DND-41 (cell line): ENCODE results near the gene MOCOS.

ENCODE experiments used
- ATAC-seq: fragments of 200-7000 bp; cut with Tn5 transposase; 3 replicates; pipeline ENCODE4 v1.9.1; 2021; ENCODE audit warnings: low read depth; ENCODE audit not compliant: insufficient read depth
- DNase-seq: peaks from one replicate; pipeline ENCODE4 v3.0.0-alpha.2; 2020
- H2AFZ ChIP-seq: 2 replicates; pipeline ENCODE4 v1.6.0; 2012; ENCODE audit warnings: low read depth, low read length
- H3K27ac ChIP-seq: 2 replicates; pipeline ENCODE4 v1.5.1; 2012; ENCODE audit warnings: low read length, inconsistent platforms
- H3K27me3 ChIP-seq: fragments of 200-600 bp; sonication (generic); 2 replicates; pipeline ENCODE4 v1.6.0; 2012; ENCODE audit warnings: low read length, mild to moderate bottlenecking, inconsistent platforms; ENCODE audit not compliant: insufficient read depth, poor library complexity
- H3K36me3 ChIP-seq: 2 replicates; pipeline ENCODE4 v1.5.1; 2012; ENCODE audit warnings: low read length, inconsistent platforms; ENCODE audit not compliant: insufficient read depth
- H3K4me1 ChIP-seq: 2 replicates; pipeline ENCODE4 v1.5.1; 2012; ENCODE audit warnings: mild to moderate bottlenecking, low read length; ENCODE audit not compliant: insufficient read depth
- H3K4me2 ChIP-seq: 2 replicates; pipeline ENCODE4 v1.6.0; 2012; ENCODE audit warnings: mild to moderate bottlenecking, moderate library complexity, low read length, inconsistent platforms; ENCODE audit not compliant: insufficient read depth
- H3K4me3 ChIP-seq, 2 experiments: fragments of 200-600 bp in 1 of 2; shearing (Covaris generic) in 1 of 2; 2 replicates each; pipeline ENCODE4 v1.5.1; 2012 to 2016; ENCODE audit warnings: inconsistent platforms in 2 of 2, low read length in 2 of 2, mild to moderate bottlenecking in 2 of 2, low read depth in 1 of 2, moderate library complexity in 1 of 2
- H3K79me2 ChIP-seq: 2 replicates; pipeline ENCODE4 v1.6.0; 2012; ENCODE audit warnings: low read length, inconsistent platforms; ENCODE audit not compliant: insufficient read depth
- H3K9ac ChIP-seq: 2 replicates; pipeline ENCODE4 v1.6.0; 2012; ENCODE audit warnings: low read depth, mild to moderate bottlenecking, inconsistent platforms, low read length, moderate library complexity
- H3K9me3 ChIP-seq: 2 replicates; pipeline ENCODE4 v1.5.1; 2012; ENCODE audit warnings: low read length, moderate library complexity, mild to moderate bottlenecking, inconsistent platforms; ENCODE audit not compliant: insufficient read depth, severe bottlenecking
- H4K20me1 ChIP-seq: 2 replicates; pipeline ENCODE4 v1.6.0; 2012; ENCODE audit warnings: low read length; ENCODE audit not compliant: insufficient read depth
- EZH2 ChIP-seq: IDR thresholded peaks from 3 replicates; pipeline ENCODE4 v1.6.1; 2012; ENCODE audit warnings: borderline replicate concordance, low read depth, mild to moderate bottlenecking, moderate library complexity, low read length, inconsistent platforms; ENCODE audit not compliant: severe bottlenecking
- TF ChIP-seq, protein P1 (sequence below): IDR thresholded peaks from 2 replicates; pipeline ENCODE4 v1.5.1; 2012; ENCODE audit warnings: borderline replicate concordance, low read length, moderate library complexity, mild to moderate bottlenecking; ENCODE audit not compliant: poor library complexity, severe bottlenecking; ENCODE audit errors: extremely low read depth

MOCOS gene

GRCh38 chr18:36185901-36186460, 1.3 kb upstream of the MOCOS start:
- H3K27ac ChIP-seq, result no peak overlapping the region
- no peaks in the 10 kb centered on the region for H3K36me3 ChIP-seq
- ATAC-seq, result no peak
- no peaks in the 10 kb centered on the region for H4K20me1 ChIP-seq
- no peaks in the 10 kb centered on the region for H3K79me2 ChIP-seq
- H3K4me2 ChIP-seq, result no peak overlapping the region
- no peak overlapping the region for H3K4me3 ChIP-seq
- no peak for DNase-seq
- no peaks in the 10 kb centered on the region for H3K4me1 ChIP-seq
- no peaks in the 10 kb centered on the region for H3K27me3 ChIP-seq
- TF ChIP-seq, protein P1, sequence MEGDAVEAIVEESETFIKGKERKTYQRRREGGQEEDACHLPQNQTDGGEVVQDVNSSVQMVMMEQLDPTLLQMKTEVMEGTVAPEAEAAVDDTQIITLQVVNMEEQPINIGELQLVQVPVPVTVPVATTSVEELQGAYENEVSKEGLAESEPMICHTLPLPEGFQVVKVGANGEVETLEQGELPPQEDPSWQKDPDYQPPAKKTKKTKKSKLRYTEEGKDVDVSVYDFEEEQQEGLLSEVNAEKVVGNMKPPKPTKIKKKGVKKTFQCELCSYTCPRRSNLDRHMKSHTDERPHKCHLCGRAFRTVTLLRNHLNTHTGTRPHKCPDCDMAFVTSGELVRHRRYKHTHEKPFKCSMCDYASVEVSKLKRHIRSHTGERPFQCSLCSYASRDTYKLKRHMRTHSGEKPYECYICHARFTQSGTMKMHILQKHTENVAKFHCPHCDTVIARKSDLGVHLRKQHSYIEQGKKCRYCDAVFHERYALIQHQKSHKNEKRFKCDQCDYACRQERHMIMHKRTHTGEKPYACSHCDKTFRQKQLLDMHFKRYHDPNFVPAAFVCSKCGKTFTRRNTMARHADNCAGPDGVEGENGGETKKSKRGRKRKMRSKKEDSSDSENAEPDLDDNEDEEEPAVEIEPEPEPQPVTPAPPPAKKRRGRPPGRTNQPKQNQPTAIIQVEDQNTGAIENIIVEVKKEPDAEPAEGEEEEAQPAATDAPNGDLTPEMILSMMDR, result no peak
- TF ChIP-seq EZH2, result no peak
- H3K9ac ChIP-seq, result no peak overlapping the region
- H2AFZ ChIP-seq, result no peak overlapping the region
- H3K9me3 ChIP-seq, result no peaks in the 10 kb centered on the region

DNA sequence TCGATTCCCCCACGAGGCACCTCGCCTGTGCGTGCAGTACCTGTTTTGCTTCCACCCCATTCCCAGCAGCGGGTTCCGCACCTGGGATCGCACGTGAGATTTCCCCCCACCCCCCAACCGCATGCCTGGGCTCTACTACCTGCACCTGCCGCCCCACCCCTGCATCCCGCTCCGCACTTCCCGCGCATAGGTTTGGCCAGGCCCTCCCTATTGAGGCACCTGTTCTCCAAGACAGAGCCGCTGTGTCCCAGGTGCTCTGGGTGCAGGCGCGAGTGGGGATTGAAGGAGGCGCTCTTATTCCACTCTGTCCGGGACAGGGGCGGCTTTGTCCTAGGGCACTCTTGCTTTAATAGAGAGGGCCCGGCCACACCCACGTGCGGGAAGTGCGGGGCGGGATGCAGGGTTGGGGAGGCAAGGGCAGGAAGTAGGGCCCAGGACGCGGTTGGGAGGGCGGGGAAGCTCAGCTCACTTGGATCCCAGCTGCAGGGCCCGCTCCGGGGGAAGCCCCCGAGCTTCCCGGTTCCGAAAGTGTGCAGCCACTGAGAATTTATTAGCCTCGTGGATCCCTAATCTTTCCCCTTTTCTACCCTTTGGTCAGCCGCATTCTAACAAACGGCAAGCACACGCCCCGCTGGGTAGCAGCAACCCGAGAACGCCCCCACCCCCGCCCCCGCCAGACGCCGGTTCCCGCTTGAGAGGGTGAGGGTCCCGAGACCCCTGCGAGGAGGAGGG, 670 bp upstream of the MOCOS start:
- Histone ChIP-seq H3K9ac (no peak overlapping the region), H3K79me2 (no peaks in the 10 kb centered on the region), H2AFZ (no peak overlapping the region), H3K4me2 (no peak overlapping the region), H4K20me1 (no peaks in the 10 kb centered on the region), H3K27ac (no peak overlapping the region), H3K4me1 (no peaks in the 10 kb centered on the region), H3K27me3 (no peaks in the 10 kb centered on the region), H3K4me3 (no peak overlapping the region), H3K36me3 (no peaks in the 10 kb centered on the region), H3K9me3 (no peaks in the 10 kb centered on the region)
- no peak for ATAC-seq
- TF ChIP-seq, protein P1, result no peak
- no peak for TF ChIP-seq EZH2
- DNase-seq, result no peak

- H3K27ac ChIP-seq, result no peak overlapping the region
- H4K20me1 ChIP-seq, result no peaks in the 10 kb centered on the region
- no peak overlapping the region for H2AFZ ChIP-seq
- H3K4me3 ChIP-seq, result no peak overlapping the region
- H3K79me2 ChIP-seq, result no peaks in the 10 kb centered on the region
- no peaks in the 10 kb centered on the region for H3K4me1 ChIP-seq
- no peak for TF ChIP-seq EZH2
- TF ChIP-seq, protein P1, result no peak
- no peaks in the 10 kb centered on the region for H3K9me3 ChIP-seq
- H3K27me3 ChIP-seq, result no peaks in the 10 kb centered on the region
- H3K4me2 ChIP-seq, result no peak overlapping the region
- ATAC-seq (no peak), DNase-seq (no peak)
- no peaks in the 10 kb centered on the region for H3K36me3 ChIP-seq
- H3K9ac ChIP-seq, result no peak overlapping the region
These were observed 777 bp downstream of the MOCOS start for GRCh38 chr18:36187826-36188721.
